SK-N-SH (cell line): ENCODE data around the gene MEF2C.

Experiments used
- ELF1 ChIP-seq: IDR thresholded peaks from 2 replicates; pipeline ENCODE4 v1.4.0; 2012
- EZH2phosphoT487 ChIP-seq: fragments of 200-600 bp; sonication (generic); IDR thresholded peaks from 2 replicates; pipeline ENCODE4 v1.6.1; 2017; ENCODE audit warnings: low read depth, mixed run types, mild to moderate bottlenecking, antibody characterized with exemption, moderate library complexity, borderline replicate concordance
- FOXJ3 ChIP-seq: sonication (generic); formaldehyde crosslinking; IDR thresholded peaks from 2 replicates; pipeline ENCODE4 v1.5.1; 2020; ENCODE audit warnings: mild to moderate bottlenecking, missing genetic modification reagents
- POLR2AphosphoS5 ChIP-seq: IDR thresholded peaks from 2 replicates; pipeline ENCODE4 v1.6.1; 2012; ENCODE audit warnings: low read depth, low read length
- SMC3 ChIP-seq: IDR thresholded peaks from 2 replicates; pipeline ENCODE4 v1.6.1; 2012; ENCODE audit warnings: low read depth, low read length, improper control_type of control experiment
- TF ChIP-seq, protein P1 (sequence below): fragments of 200-600 bp; sonication (generic); IDR thresholded peaks from 2 replicates; pipeline ENCODE4 v1.6.1; 2017; ENCODE audit warnings: antibody characterized with exemption, mild to moderate bottlenecking, moderate library complexity
- TF ChIP-seq, protein P2 (sequence below): IDR thresholded peaks from 2 replicates; pipeline ENCODE4 v1.4.0; 2012; ENCODE audit warnings: low read depth, borderline replicate concordance
- TF ChIP-seq, protein P3 (sequence below): fragments of 150-350 bp; IDR thresholded peaks from 2 replicates; pipeline ENCODE4 v1.6.1; 2017; ENCODE audit warnings: antibody characterized with exemption, low read length, low read depth, borderline replicate concordance

DNA sequence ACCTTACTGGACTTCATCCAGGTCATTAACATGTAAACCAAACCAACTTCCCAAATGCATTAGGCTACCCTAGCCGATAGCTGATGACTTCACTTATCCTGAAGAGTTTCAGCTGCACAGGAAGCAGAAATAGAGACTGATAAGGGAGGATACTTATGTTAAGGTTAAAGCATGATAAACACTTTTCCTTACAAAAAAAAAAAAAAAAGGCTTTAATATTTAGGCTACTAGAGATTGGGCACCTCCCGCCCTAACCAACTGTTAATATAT is 1.6 kb upstream of the MEF2C start:
- TF ChIP-seq, protein P1, sequence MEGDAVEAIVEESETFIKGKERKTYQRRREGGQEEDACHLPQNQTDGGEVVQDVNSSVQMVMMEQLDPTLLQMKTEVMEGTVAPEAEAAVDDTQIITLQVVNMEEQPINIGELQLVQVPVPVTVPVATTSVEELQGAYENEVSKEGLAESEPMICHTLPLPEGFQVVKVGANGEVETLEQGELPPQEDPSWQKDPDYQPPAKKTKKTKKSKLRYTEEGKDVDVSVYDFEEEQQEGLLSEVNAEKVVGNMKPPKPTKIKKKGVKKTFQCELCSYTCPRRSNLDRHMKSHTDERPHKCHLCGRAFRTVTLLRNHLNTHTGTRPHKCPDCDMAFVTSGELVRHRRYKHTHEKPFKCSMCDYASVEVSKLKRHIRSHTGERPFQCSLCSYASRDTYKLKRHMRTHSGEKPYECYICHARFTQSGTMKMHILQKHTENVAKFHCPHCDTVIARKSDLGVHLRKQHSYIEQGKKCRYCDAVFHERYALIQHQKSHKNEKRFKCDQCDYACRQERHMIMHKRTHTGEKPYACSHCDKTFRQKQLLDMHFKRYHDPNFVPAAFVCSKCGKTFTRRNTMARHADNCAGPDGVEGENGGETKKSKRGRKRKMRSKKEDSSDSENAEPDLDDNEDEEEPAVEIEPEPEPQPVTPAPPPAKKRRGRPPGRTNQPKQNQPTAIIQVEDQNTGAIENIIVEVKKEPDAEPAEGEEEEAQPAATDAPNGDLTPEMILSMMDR: no peak
- TF ChIP-seq ELF1 (no peak), SMC3 (no peak), EZH2phosphoT487 (no peak), POLR2AphosphoS5 (no peak), FOXJ3 (CRISPR knock-in tag) (no peak)
- TF ChIP-seq, protein P2, sequence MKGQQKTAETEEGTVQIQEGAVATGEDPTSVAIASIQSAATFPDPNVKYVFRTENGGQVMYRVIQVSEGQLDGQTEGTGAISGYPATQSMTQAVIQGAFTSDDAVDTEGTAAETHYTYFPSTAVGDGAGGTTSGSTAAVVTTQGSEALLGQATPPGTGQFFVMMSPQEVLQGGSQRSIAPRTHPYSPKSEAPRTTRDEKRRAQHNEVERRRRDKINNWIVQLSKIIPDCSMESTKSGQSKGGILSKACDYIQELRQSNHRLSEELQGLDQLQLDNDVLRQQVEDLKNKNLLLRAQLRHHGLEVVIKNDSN: no peak
- TF ChIP-seq, protein P3, sequence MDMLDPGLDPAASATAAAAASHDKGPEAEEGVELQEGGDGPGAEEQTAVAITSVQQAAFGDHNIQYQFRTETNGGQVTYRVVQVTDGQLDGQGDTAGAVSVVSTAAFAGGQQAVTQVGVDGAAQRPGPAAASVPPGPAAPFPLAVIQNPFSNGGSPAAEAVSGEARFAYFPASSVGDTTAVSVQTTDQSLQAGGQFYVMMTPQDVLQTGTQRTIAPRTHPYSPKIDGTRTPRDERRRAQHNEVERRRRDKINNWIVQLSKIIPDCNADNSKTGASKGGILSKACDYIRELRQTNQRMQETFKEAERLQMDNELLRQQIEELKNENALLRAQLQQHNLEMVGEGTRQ: no peak
